M059J (cell line): Measurements from ENCODE around the gene PRSS1. TPM values are rescaled to one million over a fixed set of nuclear protein-coding genes. Genes with fewer than 3 reads are reported as not detected.
"Not testable (repeated sequence)": the region's sequence is repeated elsewhere in the genome, so short reads cannot be mapped to it uniquely, and the experiment has no call there.

ENCODE experiments used
- DNase-seq: peaks from one replicate; pipeline ENCODE4 v3.0.0-alpha.2; 2012; ENCODE audit warnings: low read depth
- total RNA-seq: library from RNA; depleted of rRNA; stranded (reverse); fragments of >200 nt; shearing (Covaris generic); gene quantifications from 2 replicates; pipeline ENCODE4 v1.2.3, GENCODE V29; 2014; rRNA removed

The PRSS1 gene
- total RNA-seq, result not detected in 2 replicates

GRCh38 chr7:142749218-142749993, at the start of gene PRSS1:
PRSS1 (plus strand) TSS chr7:142749472; CDS start chr7:142749485, 13 bp downstream.
- DNase-seq, result no peak

GRCh38 chr7:142700935-142701334, 48.3 kb upstream of the PRSS1 start:
- not testable (repeated sequence) for DNase-seq

- no peak for DNase-seq
These were observed 45.5 kb upstream of the PRSS1 start for GRCh38 chr7:142703655-142704305.

- not testable (repeated sequence) for DNase-seq
These were observed 40.5 kb upstream of the PRSS1 start for GRCh38 chr7:142708726-142709125.

GRCh38 chr7:142709921-142710320, 39.4 kb upstream of the PRSS1 start:
- no peak for DNase-seq

- DNase-seq, result no peak
These were observed 38.1 kb upstream of the PRSS1 start for GRCh38 chr7:142711196-142711595.

- DNase-seq, result peak; percentile 34
These were observed 37.3 kb upstream of the PRSS1 start for GRCh38 chr7:142711746-142712616.

- no peak for DNase-seq
These were observed 36.7 kb upstream of the PRSS1 start for GRCh38 chr7:142712617-142712957.

- no peak for DNase-seq
These were observed 34.9 kb upstream of the PRSS1 start for GRCh38 chr7:142714375-142714774.

GRCh38 chr7:142716596-142716995, 32.7 kb upstream of the PRSS1 start:
- no peak for DNase-seq

- DNase-seq, result no peak
These were observed 31.8 kb upstream of the PRSS1 start for GRCh38 chr7:142717453-142717852.

GRCh38 chr7:142718313-142718712, 31.0 kb upstream of the PRSS1 start:
- no peak for DNase-seq

GRCh38 chr7:142720172-142720773, 29.0 kb upstream of the PRSS1 start:
- DNase-seq, result no peak

- no peak for DNase-seq
These were observed 28.3 kb upstream of the PRSS1 start for GRCh38 chr7:142720986-142721385.

GRCh38 chr7:142722248-142722794, 27.0 kb upstream of the PRSS1 start:
- DNase-seq, result no peak

GRCh38 chr7:142733271-142733670, 16.0 kb upstream of the PRSS1 start:
- no peak for DNase-seq

- no peak for DNase-seq
These were observed 9.3 kb upstream of the PRSS1 start for GRCh38 chr7:142739923-142740492.

GRCh38 chr7:142740786-142741185, 8.5 kb upstream of the PRSS1 start:
- no peak for DNase-seq

- DNase-seq, result not testable (repeated sequence)
These were observed 7.3 kb upstream of the PRSS1 start for GRCh38 chr7:142741932-142742331.

- peak; percentile 53 for DNase-seq
These were observed 4.1 kb upstream of the PRSS1 start for GRCh38 chr7:142745091-142745635.

- DNase-seq, result no peak
These were observed 3.5 kb upstream of the PRSS1 start for GRCh38 chr7:142745745-142746144.
